Ishikawa (cell line): Measurements from ENCODE around the gene GPR17.

Experiments
- CEBPB ChIP-seq: IDR thresholded peaks from 2 replicates; pipeline ENCODE4 v1.6.1; 2012
- CREB1 ChIP-seq: IDR thresholded peaks from 2 replicates; pipeline ENCODE4 v1.6.1; 2012; ENCODE audit warnings: low read depth
- EGR1 ChIP-seq: IDR thresholded peaks from 2 replicates; pipeline ENCODE4 v1.6.1; 2012
- EP300 ChIP-seq: IDR thresholded peaks from 2 replicates; pipeline ENCODE4 v1.6.1; 2012; ENCODE audit warnings: borderline replicate concordance
- FOXM1 ChIP-seq: IDR thresholded peaks from 2 replicates; pipeline ENCODE4 v1.6.1; 2012; ENCODE audit warnings: low read depth, borderline replicate concordance
- NFIC ChIP-seq: IDR thresholded peaks from 2 replicates; pipeline ENCODE4 v1.6.1; 2012
- RAD21 ChIP-seq: IDR thresholded peaks from 2 replicates; pipeline ENCODE4 v1.6.1; 2012; ENCODE audit warnings: low read depth
- REST ChIP-seq: IDR thresholded peaks from 2 replicates; pipeline ENCODE4 v1.6.1; 2012; ENCODE audit warnings: low read depth, mild to moderate bottlenecking
- TAF1 ChIP-seq: IDR thresholded peaks from 2 replicates; pipeline ENCODE4 v1.6.1; 2012; ENCODE audit warnings: low read depth, mild to moderate bottlenecking
- TCF12 ChIP-seq: IDR thresholded peaks from 2 replicates; pipeline ENCODE4 v1.6.1; 2012; ENCODE audit warnings: low read depth
- TEAD4 ChIP-seq: IDR thresholded peaks from 2 replicates; pipeline ENCODE4 v1.6.1; 2012
- USF1 ChIP-seq: IDR thresholded peaks from 2 replicates; pipeline ENCODE4 v1.6.1; 2012
- YY1 ChIP-seq: IDR thresholded peaks from 2 replicates; pipeline ENCODE4 v1.6.1; 2012; ENCODE audit warnings: low read depth
- ZBTB7A ChIP-seq: IDR thresholded peaks from 2 replicates; pipeline ENCODE4 v1.6.1; 2012; ENCODE audit warnings: low read depth
- TF ChIP-seq, protein P1 (sequence below): IDR thresholded peaks from 2 replicates; pipeline ENCODE4 v1.6.1; 2012

Gene GPR17

GRCh38 chr2:127627740-127628571 is 18.0 kb upstream of the GPR17 start:
- TF ChIP-seq TCF12 (no peak), FOXM1 (no peak), CEBPB (no peak), NFIC (no peak), EP300 (no peak), RAD21 (no peak), TEAD4 (no peak), CREB1 (no peak), USF1 (no peak), YY1 (no peak), REST (no peak), TAF1 (no peak), ZBTB7A (no peak), EGR1 (no peak)
- TF ChIP-seq, protein P1, sequence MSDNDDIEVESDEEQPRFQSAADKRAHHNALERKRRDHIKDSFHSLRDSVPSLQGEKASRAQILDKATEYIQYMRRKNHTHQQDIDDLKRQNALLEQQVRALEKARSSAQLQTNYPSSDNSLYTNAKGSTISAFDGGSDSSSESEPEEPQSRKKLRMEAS = no peak

DNA sequence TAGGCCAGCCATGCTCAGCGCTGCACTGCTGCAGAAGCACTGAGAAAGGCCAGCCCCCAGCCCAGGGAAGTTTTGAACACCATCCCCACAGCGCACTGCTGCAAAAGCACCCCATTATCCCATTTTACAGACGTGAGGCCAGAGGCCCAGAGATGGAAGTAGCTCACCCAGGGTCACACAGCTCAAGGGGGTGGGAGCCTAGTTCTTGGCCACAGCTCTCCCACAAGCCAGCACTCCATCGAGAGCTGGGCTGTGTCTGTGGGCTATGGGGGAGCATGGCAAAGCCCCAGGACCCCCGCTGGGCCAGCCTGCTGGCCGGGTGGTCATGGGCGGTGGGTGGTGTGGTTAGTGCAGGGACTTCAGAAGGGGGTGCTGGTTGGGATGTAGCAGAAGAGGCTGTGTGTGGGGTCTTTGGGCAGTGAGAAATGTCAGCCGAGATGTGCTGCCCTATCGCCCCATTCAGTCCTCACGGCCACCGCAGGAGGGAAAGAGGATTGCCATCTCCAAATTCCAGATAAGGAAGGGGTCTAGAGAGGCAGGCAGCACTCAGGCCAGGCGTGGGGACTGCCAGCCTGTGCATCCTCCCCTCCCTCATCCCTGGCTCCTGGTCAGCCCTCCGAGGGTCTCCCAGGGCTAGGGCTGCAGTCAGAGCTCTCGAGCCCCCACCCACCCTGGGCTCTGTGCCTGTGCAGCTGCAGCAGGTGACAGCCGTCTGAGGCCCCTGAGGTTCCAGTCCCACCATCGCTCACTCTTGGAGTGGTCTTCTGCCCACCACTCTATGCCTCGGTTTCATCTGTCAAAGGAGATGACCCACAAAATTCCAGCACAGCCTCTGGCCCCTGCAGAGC is 17.0 kb upstream of the GPR17 start:
- no peak for TF ChIP-seq TEAD4
- no peak for TF ChIP-seq RAD21
- TF ChIP-seq EP300 = no peak
- no peak for TF ChIP-seq EGR1
- TF ChIP-seq YY1 = no peak
- TF ChIP-seq FOXM1 = no peak
- TF ChIP-seq REST = no peak
- TF ChIP-seq CEBPB = no peak
- TF ChIP-seq, protein P1 = no peak
- no peak for TF ChIP-seq ZBTB7A
- no peak for TF ChIP-seq CREB1
- TF ChIP-seq TAF1 = no peak
- TF ChIP-seq NFIC = no peak
- no peak for TF ChIP-seq TCF12
- TF ChIP-seq USF1 = no peak

DNA sequence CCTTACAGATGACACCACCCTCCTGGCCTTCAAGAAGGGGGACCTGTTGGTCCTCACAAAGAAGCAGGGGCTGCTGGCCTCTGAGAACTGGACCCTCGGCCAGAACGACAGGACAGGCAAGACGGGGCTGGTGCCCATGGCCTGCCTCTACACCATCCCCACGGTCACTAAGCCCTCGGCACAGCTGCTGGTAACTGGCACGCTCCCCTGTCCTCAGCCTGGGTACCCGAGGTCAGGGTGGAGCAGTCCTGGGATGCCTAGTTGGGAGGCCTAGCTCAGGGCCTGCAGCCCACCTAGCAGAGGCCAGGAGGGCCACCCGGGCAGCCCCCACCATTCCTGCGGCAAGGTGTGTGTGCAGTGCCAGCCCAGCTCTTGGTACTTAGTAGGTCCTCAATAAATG is 16.3 kb upstream of the GPR17 start:
- TF ChIP-seq FOXM1 = no peak
- TF ChIP-seq YY1 = no peak
- no peak for TF ChIP-seq REST
- no peak for TF ChIP-seq CEBPB
- no peak for TF ChIP-seq CREB1
- no peak for TF ChIP-seq ZBTB7A
- TF ChIP-seq, protein P1 = no peak
- no peak for TF ChIP-seq EP300
- TF ChIP-seq TEAD4 = no peak
- TF ChIP-seq NFIC = no peak
